ENCODE data around the gene WNT3A. TPM values are rescaled to one million over a fixed set of nuclear protein-coding genes. Genes with fewer than 3 reads are reported as not detected.

WNT3A gene, protein sequence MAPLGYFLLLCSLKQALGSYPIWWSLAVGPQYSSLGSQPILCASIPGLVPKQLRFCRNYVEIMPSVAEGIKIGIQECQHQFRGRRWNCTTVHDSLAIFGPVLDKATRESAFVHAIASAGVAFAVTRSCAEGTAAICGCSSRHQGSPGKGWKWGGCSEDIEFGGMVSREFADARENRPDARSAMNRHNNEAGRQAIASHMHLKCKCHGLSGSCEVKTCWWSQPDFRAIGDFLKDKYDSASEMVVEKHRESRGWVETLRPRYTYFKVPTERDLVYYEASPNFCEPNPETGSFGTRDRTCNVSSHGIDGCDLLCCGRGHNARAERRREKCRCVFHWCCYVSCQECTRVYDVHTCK
- total RNA-seq (not detected), polyA plus RNA-seq (not detected)
- long read RNA-seq, donor 1, result 0 reads
- long read RNA-seq, donor 2, result 0 reads
- long read RNA-seq, donor 3, result 0 reads

DNA sequence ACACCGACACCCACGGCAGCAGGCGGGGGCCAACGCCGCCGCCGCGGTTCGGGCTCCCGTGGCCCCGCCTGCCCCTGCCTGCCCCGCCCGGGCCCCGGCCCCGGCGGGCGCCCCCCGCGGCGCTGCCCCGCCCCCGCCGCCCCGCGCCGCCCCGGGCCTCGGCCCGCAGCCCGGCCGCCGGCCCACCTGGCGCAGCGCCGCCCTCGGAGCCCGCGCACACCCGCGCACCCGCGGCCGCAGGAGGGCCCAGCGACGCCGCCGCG lies at the start of gene WNT3A:
WNT3A (plus strand) TSS at position 213 of the 263 bp plus-strand sequence. CDS start 131 bp downstream, outside the sequence.
- TF ChIP-seq, protein P1, sequence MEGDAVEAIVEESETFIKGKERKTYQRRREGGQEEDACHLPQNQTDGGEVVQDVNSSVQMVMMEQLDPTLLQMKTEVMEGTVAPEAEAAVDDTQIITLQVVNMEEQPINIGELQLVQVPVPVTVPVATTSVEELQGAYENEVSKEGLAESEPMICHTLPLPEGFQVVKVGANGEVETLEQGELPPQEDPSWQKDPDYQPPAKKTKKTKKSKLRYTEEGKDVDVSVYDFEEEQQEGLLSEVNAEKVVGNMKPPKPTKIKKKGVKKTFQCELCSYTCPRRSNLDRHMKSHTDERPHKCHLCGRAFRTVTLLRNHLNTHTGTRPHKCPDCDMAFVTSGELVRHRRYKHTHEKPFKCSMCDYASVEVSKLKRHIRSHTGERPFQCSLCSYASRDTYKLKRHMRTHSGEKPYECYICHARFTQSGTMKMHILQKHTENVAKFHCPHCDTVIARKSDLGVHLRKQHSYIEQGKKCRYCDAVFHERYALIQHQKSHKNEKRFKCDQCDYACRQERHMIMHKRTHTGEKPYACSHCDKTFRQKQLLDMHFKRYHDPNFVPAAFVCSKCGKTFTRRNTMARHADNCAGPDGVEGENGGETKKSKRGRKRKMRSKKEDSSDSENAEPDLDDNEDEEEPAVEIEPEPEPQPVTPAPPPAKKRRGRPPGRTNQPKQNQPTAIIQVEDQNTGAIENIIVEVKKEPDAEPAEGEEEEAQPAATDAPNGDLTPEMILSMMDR (IDR thresholded peaks at IDR 0.05), result no peak
- no peak for TF ChIP-seq EP300 (IDR thresholded peaks at IDR 0.05)
- no peak for TF ChIP-seq POLR2A (IDR thresholded peaks at IDR 0.05)
- Histone ChIP-seq H3K4me1 (ENCODE audit: insufficient read depth) (no peaks in the 10 kb centered on the region), H3K4me3 (no peak within 1 kb of the TSS), H3K36me3 (no peaks in the 10 kb centered on the region), H3K27ac (no peak within 1 kb of the TSS), H3K9me3 (no peaks in the 10 kb centered on the region), H3K27me3 (no peaks in the 10 kb centered on the region)
- intact Hi-C loops (cut with DNase I), result no loop called here
- WGBS, 3 donors, result 0 to 1% methylated on average over 25 to 47 of the region's 48 CpGs; no CpG with 5 or more reads in 1 of the 3 donors
- no peak for DNase-seq

DNA sequence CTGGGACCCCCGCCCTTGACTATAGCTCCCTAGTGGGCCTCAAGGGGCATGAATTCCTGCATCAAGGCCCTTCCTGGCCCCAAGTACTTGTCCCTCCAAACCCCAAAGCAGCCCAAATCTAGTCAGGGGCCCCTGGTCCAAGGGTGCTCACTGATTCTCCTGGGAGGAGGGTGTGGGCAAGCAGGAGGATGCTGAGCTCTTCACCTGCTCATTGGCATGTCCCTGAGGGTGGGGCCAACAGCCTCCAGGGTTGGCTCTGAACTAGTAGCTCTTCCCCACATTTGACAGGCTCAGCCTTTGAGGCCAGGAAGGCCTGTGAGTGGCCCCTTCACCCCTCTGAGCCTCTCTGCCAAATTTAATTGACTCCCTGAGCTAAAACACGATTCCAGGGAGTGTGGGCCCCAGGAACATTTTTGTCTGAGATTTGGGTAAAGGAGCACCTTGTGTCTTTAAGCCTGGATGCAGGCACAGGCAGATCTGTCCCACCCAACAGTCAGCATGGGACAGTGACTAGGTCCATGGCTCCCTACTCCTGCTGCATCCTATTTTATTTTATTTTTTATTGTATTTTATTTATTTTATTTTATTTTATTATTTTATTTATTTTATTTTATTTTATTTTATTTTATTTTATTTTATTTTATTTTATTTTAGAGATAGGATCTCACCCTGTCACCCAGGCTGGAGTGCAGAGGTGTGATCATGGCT lies 48.0 kb upstream of the WNT3A start:
- Histone ChIP-seq H3K4me1 (ENCODE audit: insufficient read depth) (no peaks in the 10 kb centered on the region), H3K4me3 (no peak overlapping the region), H3K36me3 (no peaks in the 10 kb centered on the region), H3K9me3 (no peaks in the 10 kb centered on the region), H3K27me3 (no peaks in the 10 kb centered on the region), H3K27ac (no peak overlapping the region)
- DNase-seq, result no peak
- intact Hi-C loops (cut with DNase I), result no loop called here
- TF ChIP-seq POLR2A (IDR thresholded peaks at IDR 0.05) (no peak), EP300 (IDR thresholded peaks at IDR 0.05) (no peak)
- TF ChIP-seq, protein P1 (IDR thresholded peaks at IDR 0.05), result no peak
- 52 to 76% (median 57%) methylated on average over 2 of the region's 2 CpGs for WGBS, 3 donors

DNA sequence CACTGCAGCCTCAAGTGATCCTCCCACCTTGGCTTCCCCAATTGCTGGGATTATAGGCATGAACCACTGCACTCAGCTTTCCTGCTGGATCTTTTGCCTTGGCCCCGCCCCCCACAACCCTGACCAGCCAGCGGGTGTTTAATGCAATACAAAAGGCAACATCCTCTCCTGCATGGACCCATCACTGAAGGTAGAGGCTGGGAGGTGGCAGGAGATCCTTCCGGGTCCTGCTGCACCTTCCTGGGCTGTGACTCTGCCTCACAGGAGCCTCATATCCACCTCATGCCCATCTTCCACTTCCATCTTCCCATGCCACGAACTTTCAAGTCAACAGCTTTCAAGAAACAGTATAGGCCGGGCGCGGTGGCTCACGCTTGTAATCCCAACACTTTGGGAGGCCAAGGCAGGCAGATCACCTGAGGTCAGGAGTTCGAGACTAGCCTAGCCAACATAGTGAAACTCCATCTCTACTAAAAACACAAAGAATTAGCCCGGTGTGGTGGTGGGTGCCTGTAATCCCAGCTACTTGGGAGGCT lies 47.4 kb upstream of the WNT3A start:
- intact Hi-C loops (cut with DNase I), result no loop called here
- DNase-seq, result peak in 1 of 5 donors; percentile 13

More for the DNA sequence above, 47.4 kb upstream of the WNT3A start:
- Histone ChIP-seq H3K36me3 (no peaks in the 10 kb centered on the region), H3K27ac (no peak overlapping the region), H3K27me3 (no peaks in the 10 kb centered on the region), H3K4me3 (no peak overlapping the region), H3K9me3 (no peaks in the 10 kb centered on the region), H3K4me1 (ENCODE audit: insufficient read depth) (no peaks in the 10 kb centered on the region)
- TF ChIP-seq, protein P1 (IDR thresholded peaks at IDR 0.05), result no peak
- TF ChIP-seq POLR2A (IDR thresholded peaks at IDR 0.05), result no peak
- TF ChIP-seq EP300 (IDR thresholded peaks at IDR 0.05), result no peak
- 86 to 93% (median 92%) methylated on average over 10 of the region's 10 CpGs for WGBS, 3 donors
